DND-41 (cell line): ENCODE results near the gene CPT1A.

Source experiments
- ATAC-seq: fragments of 200-7000 bp; cut with Tn5 transposase; 3 replicates; pipeline ENCODE4 v1.9.1; 2021; ENCODE audit warnings: low read depth; ENCODE audit not compliant: insufficient read depth
- DNase-seq: peaks from one replicate; pipeline ENCODE4 v3.0.0-alpha.2; 2020
- H2AFZ ChIP-seq: 2 replicates; pipeline ENCODE4 v1.6.0; 2012; ENCODE audit warnings: low read depth, low read length
- H3K27ac ChIP-seq: 2 replicates; pipeline ENCODE4 v1.5.1; 2012; ENCODE audit warnings: low read length, inconsistent platforms
- H3K27me3 ChIP-seq: fragments of 200-600 bp; sonication (generic); 2 replicates; pipeline ENCODE4 v1.6.0; 2012; ENCODE audit warnings: low read length, mild to moderate bottlenecking, inconsistent platforms; ENCODE audit not compliant: insufficient read depth, poor library complexity
- H3K36me3 ChIP-seq: 2 replicates; pipeline ENCODE4 v1.5.1; 2012; ENCODE audit warnings: low read length, inconsistent platforms; ENCODE audit not compliant: insufficient read depth
- H3K4me1 ChIP-seq: 2 replicates; pipeline ENCODE4 v1.5.1; 2012; ENCODE audit warnings: mild to moderate bottlenecking, low read length; ENCODE audit not compliant: insufficient read depth
- H3K4me2 ChIP-seq: 2 replicates; pipeline ENCODE4 v1.6.0; 2012; ENCODE audit warnings: mild to moderate bottlenecking, moderate library complexity, low read length, inconsistent platforms; ENCODE audit not compliant: insufficient read depth
- H3K4me3 ChIP-seq, 2 experiments: fragments of 200-600 bp in 1 of 2; shearing (Covaris generic) in 1 of 2; 2 replicates each; pipeline ENCODE4 v1.5.1; 2012 to 2016; ENCODE audit warnings: inconsistent platforms in 2 of 2, low read length in 2 of 2, mild to moderate bottlenecking in 2 of 2, low read depth in 1 of 2, moderate library complexity in 1 of 2
- H3K79me2 ChIP-seq: 2 replicates; pipeline ENCODE4 v1.6.0; 2012; ENCODE audit warnings: low read length, inconsistent platforms; ENCODE audit not compliant: insufficient read depth
- H3K9ac ChIP-seq: 2 replicates; pipeline ENCODE4 v1.6.0; 2012; ENCODE audit warnings: low read depth, mild to moderate bottlenecking, inconsistent platforms, low read length, moderate library complexity
- H3K9me3 ChIP-seq: 2 replicates; pipeline ENCODE4 v1.5.1; 2012; ENCODE audit warnings: low read length, moderate library complexity, mild to moderate bottlenecking, inconsistent platforms; ENCODE audit not compliant: insufficient read depth, severe bottlenecking
- H4K20me1 ChIP-seq: 2 replicates; pipeline ENCODE4 v1.6.0; 2012; ENCODE audit warnings: low read length; ENCODE audit not compliant: insufficient read depth
- CTCF ChIP-seq: IDR thresholded peaks from 2 replicates; pipeline ENCODE4 v1.5.1; 2012; ENCODE audit warnings: borderline replicate concordance, low read length, moderate library complexity, mild to moderate bottlenecking; ENCODE audit not compliant: poor library complexity, severe bottlenecking; ENCODE audit errors: extremely low read depth
- EZH2 ChIP-seq: IDR thresholded peaks from 3 replicates; pipeline ENCODE4 v1.6.1; 2012; ENCODE audit warnings: borderline replicate concordance, low read depth, mild to moderate bottlenecking, moderate library complexity, low read length, inconsistent platforms; ENCODE audit not compliant: severe bottlenecking

CPT1A gene

GRCh38 chr11:68821670-68822069 lies 20.0 kb downstream of the CPT1A start:
- peak; percentile 34 for TF ChIP-seq CTCF
- no peak for TF ChIP-seq EZH2
- H3K36me3 ChIP-seq: peaks cover 10% of the 10 kb centered on the region
- peaks cover 50% of the 10 kb centered on the region for H4K20me1 ChIP-seq
- H2AFZ ChIP-seq: no peak overlapping the region
- DNase-seq: no peak
- ATAC-seq: no peak
- H3K79me2 ChIP-seq: peaks cover 77% of the 10 kb centered on the region
- no peak overlapping the region for H3K27ac ChIP-seq
- no peak overlapping the region for H3K4me3 ChIP-seq
- no peak overlapping the region for H3K9ac ChIP-seq
- no peak overlapping the region for H3K4me2 ChIP-seq
- H3K27me3 ChIP-seq: no peaks in the 10 kb centered on the region
- H3K4me1 ChIP-seq: no peaks in the 10 kb centered on the region
- no peaks in the 10 kb centered on the region for H3K9me3 ChIP-seq

GRCh38 chr11:68819362-68819761 lies 22.4 kb downstream of the CPT1A start:
- Histone ChIP-seq H3K27me3 (no peaks in the 10 kb centered on the region), H3K4me3 (no peak overlapping the region), H3K27ac (no peak overlapping the region), H3K36me3 (peaks cover 25% of the 10 kb centered on the region), H3K9me3 (no peaks in the 10 kb centered on the region), H3K4me1 (no peaks in the 10 kb centered on the region), H4K20me1 (peaks cover 51% of the 10 kb centered on the region), H3K4me2 (no peak overlapping the region), H2AFZ (no peak overlapping the region), H3K9ac (no peak overlapping the region), H3K79me2 (peaks cover 70% of the 10 kb centered on the region)
- TF ChIP-seq EZH2: no peak
- DNase-seq (no peak), ATAC-seq (no peak)

- H4K20me1 ChIP-seq: peaks cover 51% of the 10 kb centered on the region
- no peak overlapping the region for H3K4me3 ChIP-seq
- H3K36me3 ChIP-seq: peaks cover 32% of the 10 kb centered on the region
Measured at GRCh38 chr11:68818181-68818580, 23.5 kb downstream of the CPT1A start.

GRCh38 chr11:68817554-68817953 lies 24.2 kb downstream of the CPT1A start:
- Histone ChIP-seq H3K9me3 (no peaks in the 10 kb centered on the region), H3K9ac (no peak overlapping the region), H3K27me3 (no peaks in the 10 kb centered on the region), H3K27ac (no peak overlapping the region), H3K36me3 (peaks cover 35% of the 10 kb centered on the region), H3K4me1 (no peaks in the 10 kb centered on the region), H3K4me2 (no peak overlapping the region), H2AFZ (no peak overlapping the region), H3K79me2 (peaks cover 56% of the 10 kb centered on the region), H4K20me1 (peaks cover 44% of the 10 kb centered on the region), H3K4me3 (no peak overlapping the region)
- ATAC-seq (no peak), DNase-seq (no peak)
- TF ChIP-seq EZH2 (no peak), CTCF (no peak)

More at GRCh38 chr11:68818181-68818580, 23.5 kb downstream of the CPT1A start:
- Histone ChIP-seq H3K79me2 (peaks cover 63% of the 10 kb centered on the region), H3K27me3 (no peaks in the 10 kb centered on the region), H3K4me1 (no peaks in the 10 kb centered on the region), H3K9me3 (no peaks in the 10 kb centered on the region), H2AFZ (no peak overlapping the region), H3K9ac (no peak overlapping the region), H3K4me2 (no peak overlapping the region), H3K27ac (peak overlapping the region; percentile 44; the same call in 1 of the 2 replicates)
- no peak for TF ChIP-seq CTCF
- TF ChIP-seq EZH2: no peak
- ATAC-seq: no peak
- DNase-seq: no peak
